C4-2B (cell line): ENCODE measurements around the gene SLC29A3.

Experiments
- ZFX ChIP-seq: fragments of 450-650 bp; IDR thresholded peaks from 2 replicates; pipeline ENCODE4 v1.6.1; 2017
- TF ChIP-seq, protein P1 (sequence below): fragments of 450-650 bp; conservative IDR thresholded peaks from 2 replicates; pipeline ENCODE4 v1.5.1; 2017; ENCODE audit warnings: mild to moderate bottlenecking

DNA sequence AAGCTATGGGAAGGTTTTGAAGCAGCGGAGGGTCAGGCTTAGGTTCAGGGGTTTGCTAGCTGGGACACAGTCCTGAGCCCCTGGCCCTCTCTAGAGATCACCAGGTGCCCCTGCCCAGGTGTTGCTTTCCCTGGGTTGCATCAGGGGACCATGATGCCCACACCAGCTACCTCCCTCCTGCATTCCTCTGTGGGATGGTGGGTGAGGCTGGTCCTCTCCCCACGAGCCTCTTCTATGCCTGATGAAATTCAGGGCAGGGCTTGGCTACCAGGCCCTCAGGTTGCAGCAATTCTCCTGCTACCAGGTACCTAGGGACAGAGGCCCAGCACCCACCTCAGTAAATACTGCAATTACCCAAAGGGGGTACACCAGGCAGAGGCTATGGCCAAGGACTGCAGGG is 10.8 kb upstream of the SLC29A3 start:
- TF ChIP-seq, protein P1, sequence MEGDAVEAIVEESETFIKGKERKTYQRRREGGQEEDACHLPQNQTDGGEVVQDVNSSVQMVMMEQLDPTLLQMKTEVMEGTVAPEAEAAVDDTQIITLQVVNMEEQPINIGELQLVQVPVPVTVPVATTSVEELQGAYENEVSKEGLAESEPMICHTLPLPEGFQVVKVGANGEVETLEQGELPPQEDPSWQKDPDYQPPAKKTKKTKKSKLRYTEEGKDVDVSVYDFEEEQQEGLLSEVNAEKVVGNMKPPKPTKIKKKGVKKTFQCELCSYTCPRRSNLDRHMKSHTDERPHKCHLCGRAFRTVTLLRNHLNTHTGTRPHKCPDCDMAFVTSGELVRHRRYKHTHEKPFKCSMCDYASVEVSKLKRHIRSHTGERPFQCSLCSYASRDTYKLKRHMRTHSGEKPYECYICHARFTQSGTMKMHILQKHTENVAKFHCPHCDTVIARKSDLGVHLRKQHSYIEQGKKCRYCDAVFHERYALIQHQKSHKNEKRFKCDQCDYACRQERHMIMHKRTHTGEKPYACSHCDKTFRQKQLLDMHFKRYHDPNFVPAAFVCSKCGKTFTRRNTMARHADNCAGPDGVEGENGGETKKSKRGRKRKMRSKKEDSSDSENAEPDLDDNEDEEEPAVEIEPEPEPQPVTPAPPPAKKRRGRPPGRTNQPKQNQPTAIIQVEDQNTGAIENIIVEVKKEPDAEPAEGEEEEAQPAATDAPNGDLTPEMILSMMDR = no peak
- no peak for TF ChIP-seq ZFX
